ENCODE results near the gene CXCL16.

Gene CXCL16

GRCh38 chr17:4744999-4745969 is 5.6 kb upstream of the CXCL16 start:
- Histone ChIP-seq H2BK15ac (replicated peaks; ENCODE audit: low read depth) (no peak overlapping the region), H3K4me3 (ENCODE audit: low read length) (peak overlapping the region; percentile 37), H3K27ac (ENCODE audit: low read depth, low read length) (no peak overlapping the region), H4K5ac (ENCODE audit: low read length) (no peak overlapping the region), H3K18ac (ENCODE audit: low read length) (peak overlapping the region; percentile 32), H2BK5ac (ENCODE audit: low read length) (no peak overlapping the region), H2BK120ac (ENCODE audit: low read depth, low read length) (no peak overlapping the region), H3K23ac (ENCODE audit: low read length) (no peak overlapping the region), H3K79me1 (ENCODE audit: low read length) (no peaks in the 10 kb centered on the region), H3K27me3 (ENCODE audit: insufficient read depth, low read length, poor library complexity) (peaks cover 9% of the 10 kb centered on the region), H3K4ac (ENCODE audit: low read depth, low read length) (no peak overlapping the region), H4K8ac (ENCODE audit: low read depth, low read length) (no peak overlapping the region), H3K79me2 (ENCODE audit: control insufficient read depth, insufficient read depth, low read length) (no peaks in the 10 kb centered on the region), H3K56ac (ENCODE audit: low read length) (peak overlapping the region; percentile 82), H3K4me1 (ENCODE audit: control insufficient read depth, low read depth, low read length) (no peaks in the 10 kb centered on the region), H3K4me2 (ENCODE audit: low read length) (peak overlapping the region; percentile 72), H2AK5ac (ENCODE audit: low read length) (no peak overlapping the region), H3K36me3 (ENCODE audit: control insufficient read depth, insufficient read depth, low read length) (no peaks in the 10 kb centered on the region), H3K9ac (ENCODE audit: low read length) (peak overlapping the region; percentile 41)
- WGBS (ENCODE audit: extremely low coverage, insufficient coverage, low lambda C conversion rate), result no CpG with 5 or more reads among the region's 51 CpGs
- peak; percentile 73 for DNase-seq

GRCh38 chr17:4743898-4744297 is 4.2 kb upstream of the CXCL16 start:
- Histone ChIP-seq H3K27ac (ENCODE audit: low read depth, low read length) (no peak overlapping the region), H3K4me2 (ENCODE audit: low read length) (no peak overlapping the region), H2BK15ac (replicated peaks; ENCODE audit: low read depth) (no peak overlapping the region), H3K4me1 (ENCODE audit: control insufficient read depth, low read depth, low read length) (no peaks in the 10 kb centered on the region), H4K5ac (ENCODE audit: low read length) (no peak overlapping the region), H3K4me3 (ENCODE audit: low read length) (no peak overlapping the region), H3K4ac (ENCODE audit: low read depth, low read length) (no peak overlapping the region), H3K79me2 (ENCODE audit: control insufficient read depth, insufficient read depth, low read length) (no peaks in the 10 kb centered on the region), H4K8ac (ENCODE audit: low read depth, low read length) (no peak overlapping the region), H3K27me3 (ENCODE audit: insufficient read depth, low read length, poor library complexity) (peaks cover 23% of the 10 kb centered on the region), H2BK5ac (ENCODE audit: low read length) (no peak overlapping the region), H2AK5ac (ENCODE audit: low read length) (no peak overlapping the region), H3K56ac (ENCODE audit: low read length) (no peak overlapping the region), H3K9ac (ENCODE audit: low read length) (no peak overlapping the region), H3K18ac (ENCODE audit: low read length) (no peak overlapping the region), H3K79me1 (ENCODE audit: low read length) (no peaks in the 10 kb centered on the region), H3K23ac (ENCODE audit: low read length) (no peak overlapping the region), H3K36me3 (ENCODE audit: control insufficient read depth, insufficient read depth, low read length) (no peaks in the 10 kb centered on the region), H2BK120ac (ENCODE audit: low read depth, low read length) (no peak overlapping the region)
- no peak for DNase-seq
- no CpG with 5 or more reads among the region's 9 CpGs for WGBS (ENCODE audit: extremely low coverage, insufficient coverage, low lambda C conversion rate)

GRCh38 chr17:4743216-4743615 is 3.5 kb upstream of the CXCL16 start:
- no peaks in the 10 kb centered on the region for H3K79me1 ChIP-seq (ENCODE audit: low read length)
- WGBS (ENCODE audit: extremely low coverage, insufficient coverage, low lambda C conversion rate), result no CpG with 5 or more reads among the region's 8 CpGs
- no peak overlapping the region for H3K4me3 ChIP-seq (ENCODE audit: low read length)
- no peak overlapping the region for H2BK5ac ChIP-seq (ENCODE audit: low read length)
- H2BK15ac ChIP-seq (replicated peaks; ENCODE audit: low read depth), result no peak overlapping the region
- H3K79me2 ChIP-seq (ENCODE audit: control insufficient read depth, insufficient read depth, low read length), result no peaks in the 10 kb centered on the region
- DNase-seq, result no peak
- H3K4me2 ChIP-seq (ENCODE audit: low read length), result no peak overlapping the region
- no peak overlapping the region for H3K56ac ChIP-seq (ENCODE audit: low read length)
- no peak overlapping the region for H3K4ac ChIP-seq (ENCODE audit: low read depth, low read length)
- H3K23ac ChIP-seq (ENCODE audit: low read length), result no peak overlapping the region
- H3K4me1 ChIP-seq (ENCODE audit: control insufficient read depth, low read depth, low read length), result no peaks in the 10 kb centered on the region
- no peak overlapping the region for H4K8ac ChIP-seq (ENCODE audit: low read depth, low read length)
- H3K27ac ChIP-seq (ENCODE audit: low read depth, low read length), result no peak overlapping the region
- H3K36me3 ChIP-seq (ENCODE audit: control insufficient read depth, insufficient read depth, low read length), result no peaks in the 10 kb centered on the region
- peaks cover 30% of the 10 kb centered on the region for H3K27me3 ChIP-seq (ENCODE audit: insufficient read depth, low read length, poor library complexity)
- no peak overlapping the region for H4K5ac ChIP-seq (ENCODE audit: low read length)
- no peak overlapping the region for H2BK120ac ChIP-seq (ENCODE audit: low read depth, low read length)
- no peak overlapping the region for H3K9ac ChIP-seq (ENCODE audit: low read length)
- no peak overlapping the region for H2AK5ac ChIP-seq (ENCODE audit: low read length)
- H3K18ac ChIP-seq (ENCODE audit: low read length), result no peak overlapping the region

GRCh38 chr17:4742629-4743028 is 2.9 kb upstream of the CXCL16 start:
- Histone ChIP-seq H3K27ac (ENCODE audit: low read depth, low read length) (no peak overlapping the region), H4K5ac (ENCODE audit: low read length) (no peak overlapping the region), H3K56ac (ENCODE audit: low read length) (no peak overlapping the region), H3K4ac (ENCODE audit: low read depth, low read length) (no peak overlapping the region), H2BK120ac (ENCODE audit: low read depth, low read length) (no peak overlapping the region), H2BK5ac (ENCODE audit: low read length) (no peak overlapping the region), H3K4me1 (ENCODE audit: control insufficient read depth, low read depth, low read length) (no peaks in the 10 kb centered on the region), H4K8ac (ENCODE audit: low read depth, low read length) (no peak overlapping the region), H3K23ac (ENCODE audit: low read length) (no peak overlapping the region), H3K79me2 (ENCODE audit: control insufficient read depth, insufficient read depth, low read length) (no peaks in the 10 kb centered on the region), H2AK5ac (ENCODE audit: low read length) (no peak overlapping the region), H3K27me3 (ENCODE audit: insufficient read depth, low read length, poor library complexity) (peaks cover 32% of the 10 kb centered on the region), H3K4me3 (ENCODE audit: low read length) (no peak overlapping the region), H3K4me2 (ENCODE audit: low read length) (no peak overlapping the region), H3K18ac (ENCODE audit: low read length) (no peak overlapping the region), H3K79me1 (ENCODE audit: low read length) (no peaks in the 10 kb centered on the region), H3K9ac (ENCODE audit: low read length) (no peak overlapping the region), H3K36me3 (ENCODE audit: control insufficient read depth, insufficient read depth, low read length) (no peaks in the 10 kb centered on the region), H2BK15ac (replicated peaks; ENCODE audit: low read depth) (no peak overlapping the region)
- DNase-seq, result no peak
- no CpG with 5 or more reads among the region's 10 CpGs for WGBS (ENCODE audit: extremely low coverage, insufficient coverage, low lambda C conversion rate)

DNA sequence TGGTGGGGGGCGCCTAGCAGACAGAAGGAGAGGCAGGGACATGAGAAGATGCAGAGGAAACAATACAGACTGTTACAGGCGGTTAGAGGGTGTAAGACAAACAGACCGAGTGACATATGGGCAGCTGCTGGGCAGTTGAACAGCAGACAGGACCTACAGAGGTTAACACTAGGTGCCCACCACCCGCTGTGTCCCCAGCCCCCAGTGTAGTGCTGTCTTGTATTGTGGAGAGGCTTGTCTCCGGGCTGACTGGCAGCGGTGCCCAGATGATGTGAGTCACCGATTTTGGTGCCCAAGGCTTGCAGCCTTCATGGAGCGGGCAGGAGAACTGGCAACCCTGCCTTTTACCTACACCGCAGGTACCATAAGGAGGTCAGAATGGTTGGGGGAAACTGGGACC is 2.4 kb upstream of the CXCL16 start:
- no peak overlapping the region for H2BK5ac ChIP-seq (ENCODE audit: low read length)
- H3K36me3 ChIP-seq (ENCODE audit: control insufficient read depth, insufficient read depth, low read length), result no peaks in the 10 kb centered on the region
- no peak overlapping the region for H3K4ac ChIP-seq (ENCODE audit: low read depth, low read length)
- H3K4me3 ChIP-seq (ENCODE audit: low read length), result no peak overlapping the region
- no peak overlapping the region for H3K18ac ChIP-seq (ENCODE audit: low read length)
- no peak overlapping the region for H3K56ac ChIP-seq (ENCODE audit: low read length)
- no CpG with 5 or more reads among the region's 9 CpGs for WGBS (ENCODE audit: extremely low coverage, insufficient coverage, low lambda C conversion rate)
- H2AK5ac ChIP-seq (ENCODE audit: low read length), result no peak overlapping the region
- H3K4me2 ChIP-seq (ENCODE audit: low read length), result no peak overlapping the region
- no peak overlapping the region for H4K8ac ChIP-seq (ENCODE audit: low read depth, low read length)
- H3K23ac ChIP-seq (ENCODE audit: low read length), result no peak overlapping the region
- no peak for DNase-seq
- no peak overlapping the region for H2BK15ac ChIP-seq (replicated peaks; ENCODE audit: low read depth)
- H3K4me1 ChIP-seq (ENCODE audit: control insufficient read depth, low read depth, low read length), result no peaks in the 10 kb centered on the region
- no peaks in the 10 kb centered on the region for H3K79me2 ChIP-seq (ENCODE audit: control insufficient read depth, insufficient read depth, low read length)
- peaks cover 32% of the 10 kb centered on the region for H3K27me3 ChIP-seq (ENCODE audit: insufficient read depth, low read length, poor library complexity)
- H3K79me1 ChIP-seq (ENCODE audit: low read length), result no peaks in the 10 kb centered on the region
- no peak overlapping the region for H4K5ac ChIP-seq (ENCODE audit: low read length)
- no peak overlapping the region for H3K9ac ChIP-seq (ENCODE audit: low read length)
- H3K27ac ChIP-seq (ENCODE audit: low read depth, low read length), result no peak overlapping the region
- H2BK120ac ChIP-seq (ENCODE audit: low read depth, low read length), result no peak overlapping the region
